HL-60 (cell line): ENCODE data around the gene GPRC5B.

Experiments
- CTCF ChIP-seq: IDR thresholded peaks from one replicate; pipeline ENCODE4 v1.5.1; 2011; ENCODE audit warnings: low read length, control low read depth, inconsistent platforms; ENCODE audit not compliant: insufficient read depth
- GABPA ChIP-seq: IDR thresholded peaks from 2 replicates; pipeline ENCODE4 v1.6.1; 2012; ENCODE audit warnings: low read depth
- POLR2AphosphoS5 ChIP-seq: IDR thresholded peaks from 2 replicates; pipeline ENCODE4 v1.6.1; 2012; ENCODE audit warnings: low read depth
- SPI1 ChIP-seq: IDR thresholded peaks from 2 replicates; pipeline ENCODE4 v1.6.1; 2012; ENCODE audit warnings: low read depth, mild to moderate bottlenecking, borderline replicate concordance
- TF ChIP-seq, protein P1 (sequence below): IDR thresholded peaks from 2 replicates; pipeline ENCODE4 v1.6.1; 2012; ENCODE audit warnings: low read depth; ENCODE audit not compliant: insufficient replicate concordance

GRCh38 chr16:19872935-19873334 lies 11.7 kb downstream of the GPRC5B start:
- no peak for TF ChIP-seq CTCF
- no peak for TF ChIP-seq POLR2AphosphoS5
- TF ChIP-seq, protein P1, sequence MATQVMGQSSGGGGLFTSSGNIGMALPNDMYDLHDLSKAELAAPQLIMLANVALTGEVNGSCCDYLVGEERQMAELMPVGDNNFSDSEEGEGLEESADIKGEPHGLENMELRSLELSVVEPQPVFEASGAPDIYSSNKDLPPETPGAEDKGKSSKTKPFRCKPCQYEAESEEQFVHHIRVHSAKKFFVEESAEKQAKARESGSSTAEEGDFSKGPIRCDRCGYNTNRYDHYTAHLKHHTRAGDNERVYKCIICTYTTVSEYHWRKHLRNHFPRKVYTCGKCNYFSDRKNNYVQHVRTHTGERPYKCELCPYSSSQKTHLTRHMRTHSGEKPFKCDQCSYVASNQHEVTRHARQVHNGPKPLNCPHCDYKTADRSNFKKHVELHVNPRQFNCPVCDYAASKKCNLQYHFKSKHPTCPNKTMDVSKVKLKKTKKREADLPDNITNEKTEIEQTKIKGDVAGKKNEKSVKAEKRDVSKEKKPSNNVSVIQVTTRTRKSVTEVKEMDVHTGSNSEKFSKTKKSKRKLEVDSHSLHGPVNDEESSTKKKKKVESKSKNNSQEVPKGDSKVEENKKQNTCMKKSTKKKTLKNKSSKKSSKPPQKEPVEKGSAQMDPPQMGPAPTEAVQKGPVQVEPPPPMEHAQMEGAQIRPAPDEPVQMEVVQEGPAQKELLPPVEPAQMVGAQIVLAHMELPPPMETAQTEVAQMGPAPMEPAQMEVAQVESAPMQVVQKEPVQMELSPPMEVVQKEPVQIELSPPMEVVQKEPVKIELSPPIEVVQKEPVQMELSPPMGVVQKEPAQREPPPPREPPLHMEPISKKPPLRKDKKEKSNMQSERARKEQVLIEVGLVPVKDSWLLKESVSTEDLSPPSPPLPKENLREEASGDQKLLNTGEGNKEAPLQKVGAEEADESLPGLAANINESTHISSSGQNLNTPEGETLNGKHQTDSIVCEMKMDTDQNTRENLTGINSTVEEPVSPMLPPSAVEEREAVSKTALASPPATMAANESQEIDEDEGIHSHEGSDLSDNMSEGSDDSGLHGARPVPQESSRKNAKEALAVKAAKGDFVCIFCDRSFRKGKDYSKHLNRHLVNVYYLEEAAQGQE, result no peak
- no peak for TF ChIP-seq GABPA
- no peak for TF ChIP-seq SPI1
